Measurements from ENCODE around the gene RPL39. TPM values are rescaled to one million over a fixed set of nuclear protein-coding genes. Genes with fewer than 3 reads are reported as not detected.
A peak's percentile ranks its signal among the peaks of the same experiment; 100 is the strongest.
"Not testable (repeated sequence)": the region's sequence is repeated elsewhere in the genome, so short reads cannot be mapped to it uniquely, and the experiment has no call there.

The RPL39 gene
- total RNA-seq, 2 experiments from 2014 or later: 1,382 to 2,556 TPM

GRCh38 chrX:119753001-119753400 lies 38.4 kb downstream of the RPL39 start:
- ChIA-PET POLR2A (no interaction called here), CTCF (interaction anchor here (0.8 kb wide), 1 partner anchor 9 kb away, joined by 3 read pairs; no protein-coding TSS in a partner anchor)
- H3K9me3 Mint-ChIP-seq (ENCODE audit: low read depth): no peaks in the 10 kb centered on the region
- intact Hi-C loops (cut with DNase I, micrococcal nuclease): loop anchor here (1.0 to 10.0 kb wide), 8 partner anchors 122 to 492 kb away; partner anchors contain the start of genes NDUFA1 (in 2 of the 2), NKRF (in 2 of the 2), RNF113A (in 2 of the 2) and NKAP (in 1 of the 2)
- H3K4me3 Mint-ChIP-seq: no peak overlapping the region
- H3K4me1 Mint-ChIP-seq: peaks cover 42% of the 10 kb centered on the region
- no peaks in the 10 kb centered on the region for H3K27me3 Mint-ChIP-seq
- peak overlapping the region; percentile 97 for H3K27ac Mint-ChIP-seq
- no peaks in the 10 kb centered on the region for H3K36me3 Mint-ChIP-seq (ENCODE audit: low read depth)
- DNase-seq (no peak), ATAC-seq (no peak)

GRCh38 chrX:119750751-119751150 lies 40.7 kb downstream of the RPL39 start:
- ATAC-seq; CTCF ChIA-PET; DNase-seq; H3K27ac Mint-ChIP-seq; POLR2A ChIA-PET; H3K27me3 Mint-ChIP-seq; H3K4me3 Mint-ChIP-seq; H3K36me3 Mint-ChIP-seq (ENCODE audit: low read depth); H3K9me3 Mint-ChIP-seq (ENCODE audit: low read depth): not testable (repeated sequence)
- intact Hi-C loops (cut with DNase I, micrococcal nuclease): loop anchor here (10.0 kb wide), 5 partner anchors 124 to 494 kb away; partner anchors contain the start of genes NDUFA1 (in 2 of the 2), RNF113A (in 2 of the 2), NKAP (in 1 of the 2) and NKRF (in 1 of the 2)
- H3K4me1 Mint-ChIP-seq: peaks cover 21% of the 10 kb centered on the region

- CTCF ChIA-PET; H3K9me3 Mint-ChIP-seq (ENCODE audit: low read depth); DNase-seq; H3K36me3 Mint-ChIP-seq (ENCODE audit: low read depth); H3K27me3 Mint-ChIP-seq; H3K4me3 Mint-ChIP-seq; POLR2A ChIA-PET; H3K27ac Mint-ChIP-seq; ATAC-seq: not testable (repeated sequence)
- intact Hi-C loops (cut with DNase I, micrococcal nuclease): loop anchor here (10.0 kb wide), 5 partner anchors 125 to 495 kb away; partner anchors contain the start of genes NDUFA1 (in 2 of the 2), RNF113A (in 2 of the 2), NKAP (in 1 of the 2) and NKRF (in 1 of the 2)
- peaks cover 14% of the 10 kb centered on the region for H3K4me1 Mint-ChIP-seq
These were observed 41.3 kb downstream of the RPL39 start for GRCh38 chrX:119750131-119750530.

- Mint-ChIP-seq H3K36me3 (ENCODE audit: low read depth) (no peaks in the 10 kb centered on the region), H3K9me3 (ENCODE audit: low read depth) (no peaks in the 10 kb centered on the region), H3K4me3 (no peak overlapping the region), H3K27me3 (no peaks in the 10 kb centered on the region), H3K27ac (no peak overlapping the region), H3K4me1 (no peaks in the 10 kb centered on the region)
- CTCF ChIA-PET: interaction anchor here (0.6 kb wide), 1 partner anchor 18 kb away, joined by 3 read pairs; no protein-coding TSS in a partner anchor
- POLR2A ChIA-PET: interaction anchor here (0.6 kb wide), 1 partner anchor 157 kb away, joined by 3 read pairs; no protein-coding TSS in a partner anchor
- intact Hi-C loops (cut with DNase I, micrococcal nuclease): no loop called here
- DNase-seq: no peak
- ATAC-seq: no peak
These were observed 46.1 kb downstream of the RPL39 start for GRCh38 chrX:119745283-119745848.

- H3K27ac Mint-ChIP-seq: no peak overlapping the region
- no peak overlapping the region for H3K4me3 Mint-ChIP-seq
- ATAC-seq (no peak), DNase-seq (no peak)
- no peaks in the 10 kb centered on the region for H3K9me3 Mint-ChIP-seq (ENCODE audit: low read depth)
- no peaks in the 10 kb centered on the region for H3K4me1 Mint-ChIP-seq
- POLR2A ChIA-PET: no interaction called here
- no peaks in the 10 kb centered on the region for H3K36me3 Mint-ChIP-seq (ENCODE audit: low read depth)
- CTCF ChIA-PET: interaction anchor here (2.1 kb wide), 1 partner anchor 9 kb away, joined by 5 read pairs; no protein-coding TSS in a partner anchor
- H3K27me3 Mint-ChIP-seq: no peaks in the 10 kb centered on the region
- intact Hi-C loops (cut with DNase I, micrococcal nuclease): no loop called here
These were observed 52.7 kb downstream of the RPL39 start for GRCh38 chrX:119738742-119739141.

Other genes with a start within 250 kb of the RPL39 start
- gene STEEP1, start 226.2 kb downstream of the RPL39 start, total RNA-seq: 10 to 100 TPM; 21.3 to 21.7 TPM
- 10 to 100 TPM; 49.2 to 67.9 TPM for gene UBE2A, start 217.1 kb downstream of the RPL39 start, total RNA-seq
- gene NKRF, start 185.2 kb downstream of the RPL39 start, total RNA-seq: 10 to 100 TPM; 23.8 to 25.0 TPM
- gene SEPTIN6, start 98.5 kb downstream of the RPL39 start, total RNA-seq: 100 to 1,000 TPM; 183 to 233 TPM
- gene SOWAHD, start 33.0 kb downstream of the RPL39 start, total RNA-seq: under 1 TPM; 0.11 to 0.30 TPM
- gene UPF3B, start 61.3 kb upstream of the RPL39 start, total RNA-seq: 10 to 100 TPM; 18.1 to 21.3 TPM
- 10 to 100 TPM; 26.9 to 29.9 TPM for gene RNF113A, start 80.1 kb upstream of the RPL39 start, total RNA-seq
- gene NDUFA1, start 80.2 kb upstream of the RPL39 start, total RNA-seq: 100 to 1,000 TPM in 1 of 2 experiments, 10 to 100 TPM in 1; 37.6 to 101 TPM
- gene AKAP14, start 104.3 kb upstream of the RPL39 start, total RNA-seq: not detected
- gene NKAP, start 152.1 kb upstream of the RPL39 start, total RNA-seq: 10 to 100 TPM; 11.8 to 12.2 TPM